Lung microvascular endothelial cell (primary cell): Measurements from ENCODE around the gene CREG1. TPM values are rescaled to one million over a fixed set of nuclear protein-coding genes. Genes with fewer than 3 reads are reported as not detected.

Experiments used
- DNase-seq, 2 donors: peaks; one replicate each; pipeline versions ENCODE4 v3.0.0 to v3.0.0-alpha.2; 2010; ENCODE audit warnings: low read depth in 2 of 2
- total RNA-seq: library from RNA; depleted of rRNA; stranded (reverse); fragments of >200 nt; gene quantifications from 2 replicates; pipeline ENCODE4 v1.2.1, GENCODE V29; 2014

Gene CREG1
- total RNA-seq, 1 donor from 2014 or later = 76.8 TPM

GRCh38 chr1:167507719-167508118 lies 45.8 kb downstream of the CREG1 start:
- DNase-seq = no peak

GRCh38 chr1:167504467-167504827 lies 49.1 kb downstream of the CREG1 start:
- no peak for DNase-seq

- no peak for DNase-seq
These were observed 49.7 kb downstream of the CREG1 start for GRCh38 chr1:167503626-167504466.

GRCh38 chr1:167502719-167503462 lies 50.7 kb downstream of the CREG1 start:
- DNase-seq = no peak

GRCh38 chr1:167502192-167502551 lies 51.4 kb downstream of the CREG1 start:
- no peak for DNase-seq

GRCh38 chr1:167501515-167502191 lies 51.9 kb downstream of the CREG1 start:
- DNase-seq = no peak

GRCh38 chr1:167500283-167500860 lies 53.2 kb downstream of the CREG1 start:
- no peak for DNase-seq

GRCh38 chr1:167499664-167500101 lies 53.9 kb downstream of the CREG1 start:
- DNase-seq = no peak

- no peak for DNase-seq
These were observed 54.5 kb downstream of the CREG1 start for GRCh38 chr1:167499106-167499505.

GRCh38 chr1:167496797-167497619 lies 56.6 kb downstream of the CREG1 start:
- no peak for DNase-seq

- no peak for DNase-seq
These were observed 60.2 kb downstream of the CREG1 start for GRCh38 chr1:167493372-167493771.

- DNase-seq = no peak
These were observed 61.1 kb downstream of the CREG1 start for GRCh38 chr1:167492481-167492910.

GRCh38 chr1:167491586-167492461 lies 61.7 kb downstream of the CREG1 start:
- DNase-seq = no peak

Other genes starting within 250 kb of the CREG1 start
- gene CD247, start 35.2 kb downstream of the CREG1 start, total RNA-seq = not detected in 2 replicates
- 21.4 and 99.8 TPM in 2 replicates for gene RCSD1, start 76.5 kb upstream of the CREG1 start, total RNA-seq
- gene MPZL1, start 168.2 kb upstream of the CREG1 start, total RNA-seq = 77.8 and 85.1 TPM in 2 replicates